Limb (tissue), 2 donors: Measurements from ENCODE around the gene DNAJC11.
A peak's percentile ranks its signal among the peaks of the same experiment; 100 is the strongest.
"Not testable (repeated sequence)": the region's sequence is repeated elsewhere in the genome, so short reads cannot be mapped to it uniquely, and the experiment has no call there.

ENCODE experiments used
- DNase-seq, 2 donors: peaks; one replicate each; pipeline ENCODE4 v3.0.0-alpha.2; 2016; ENCODE audit errors: extremely low spot score in 2 of 2

DNAJC11 gene

DNA sequence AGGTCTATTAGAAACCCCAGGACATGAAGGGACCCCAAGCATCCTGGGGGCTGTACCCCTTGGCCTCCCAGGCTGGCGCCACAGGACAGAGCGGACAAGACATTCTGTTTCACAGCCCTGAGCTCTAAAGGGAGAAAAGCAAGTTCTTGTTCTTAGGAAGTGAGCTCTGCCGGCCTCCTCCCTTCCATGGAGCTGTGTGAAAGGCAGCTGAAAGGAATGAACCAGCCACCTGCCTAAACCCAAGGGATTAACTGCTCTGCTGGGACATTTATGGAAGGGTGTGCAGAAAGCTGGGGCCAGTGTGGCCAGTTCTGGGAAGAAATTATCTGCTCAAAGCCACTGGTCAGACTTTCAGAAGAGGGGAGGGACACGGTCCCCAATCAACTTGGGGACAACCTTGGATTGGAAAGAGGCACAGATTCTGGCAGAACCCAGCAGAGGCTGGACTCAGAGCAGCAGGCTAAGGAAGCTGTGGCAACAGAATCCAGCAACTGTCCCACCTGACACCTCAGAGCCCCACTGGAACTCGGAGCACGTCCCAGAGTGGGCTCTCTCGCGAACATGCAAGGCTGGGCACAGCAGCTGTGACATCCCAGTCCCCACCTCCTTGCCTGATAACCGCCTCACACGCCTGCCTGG, 101.1 kb downstream of the DNAJC11 start:
- DNase-seq = no peak

DNA sequence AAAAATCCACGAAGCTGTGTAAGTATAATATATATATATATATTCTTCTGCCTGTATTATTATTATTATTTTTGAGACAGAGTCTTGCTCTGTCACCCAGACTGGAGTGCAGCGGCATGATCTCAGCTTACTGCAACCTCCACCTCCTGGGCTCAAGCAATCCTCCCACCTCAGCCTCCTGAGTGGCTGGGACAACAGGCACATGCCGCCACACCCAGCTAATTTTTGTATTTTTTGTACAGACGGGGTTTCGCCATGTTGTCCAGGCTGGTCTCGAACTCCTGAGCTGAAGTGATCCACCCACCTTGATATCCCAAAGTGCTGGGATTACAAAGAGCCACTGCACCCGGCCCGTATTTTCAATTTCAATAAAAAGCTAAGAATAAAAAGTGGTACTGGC, 101.6 kb downstream of the DNAJC11 start:
- DNase-seq = not testable (repeated sequence)

DNA sequence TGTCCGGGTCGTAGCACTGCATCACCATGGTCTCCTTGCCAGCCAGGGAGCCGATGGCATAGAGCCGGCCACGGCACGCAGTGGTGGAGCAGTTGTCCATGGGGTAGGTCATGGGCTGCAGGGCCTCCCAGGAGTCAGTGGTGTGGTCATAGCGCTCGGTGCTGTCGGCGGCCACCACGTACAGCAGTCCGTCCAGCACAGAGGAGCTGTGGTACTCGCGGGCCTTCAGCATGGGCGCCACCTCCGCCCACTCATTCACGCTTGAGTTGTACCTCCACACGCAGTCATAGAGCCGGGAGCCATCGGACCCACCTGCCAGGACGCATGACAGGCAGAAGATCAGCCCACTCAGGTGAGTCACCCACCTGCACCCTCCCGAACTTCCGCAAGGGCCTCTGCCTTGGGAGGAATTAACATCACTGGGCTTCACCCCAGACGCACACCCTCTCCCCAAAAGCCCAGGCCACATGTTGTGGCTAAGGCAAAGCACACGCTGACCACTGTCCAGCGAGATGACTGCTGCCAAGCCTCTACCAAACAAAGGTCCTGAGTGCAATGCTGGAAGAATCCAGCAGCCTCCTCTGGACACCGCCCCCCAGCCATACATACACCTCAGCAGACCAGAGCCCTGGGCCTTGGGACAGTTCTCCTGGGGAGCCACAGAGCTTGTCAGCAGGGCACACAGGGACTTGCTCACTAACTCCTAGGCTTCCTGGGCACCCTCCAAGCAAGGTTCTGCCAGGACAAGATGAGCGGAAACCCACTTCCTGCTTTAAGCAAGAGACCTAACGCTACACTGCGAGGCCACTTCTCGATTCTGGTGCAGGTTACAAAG, 102.3 kb downstream of the DNAJC11 start:
- DNase-seq = no peak

DNA sequence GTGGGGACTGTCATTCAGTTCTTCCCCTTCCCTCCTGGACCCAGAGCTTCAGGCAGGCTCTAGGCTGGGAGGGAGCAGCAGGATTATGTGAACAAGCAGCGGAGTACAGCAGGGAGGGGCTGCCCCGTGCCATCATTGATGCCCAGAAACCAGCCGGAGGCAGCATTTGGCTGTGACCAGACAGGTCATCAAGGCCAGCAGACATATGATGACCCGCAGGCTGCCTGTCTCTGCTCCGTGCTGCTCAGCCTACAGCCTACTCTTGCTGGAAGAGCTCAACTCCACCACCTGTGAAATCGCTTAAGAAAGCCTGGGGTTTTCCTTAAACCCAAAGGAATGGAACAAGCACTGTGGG, 103.9 kb downstream of the DNAJC11 start:
- DNase-seq = no peak

DNA sequence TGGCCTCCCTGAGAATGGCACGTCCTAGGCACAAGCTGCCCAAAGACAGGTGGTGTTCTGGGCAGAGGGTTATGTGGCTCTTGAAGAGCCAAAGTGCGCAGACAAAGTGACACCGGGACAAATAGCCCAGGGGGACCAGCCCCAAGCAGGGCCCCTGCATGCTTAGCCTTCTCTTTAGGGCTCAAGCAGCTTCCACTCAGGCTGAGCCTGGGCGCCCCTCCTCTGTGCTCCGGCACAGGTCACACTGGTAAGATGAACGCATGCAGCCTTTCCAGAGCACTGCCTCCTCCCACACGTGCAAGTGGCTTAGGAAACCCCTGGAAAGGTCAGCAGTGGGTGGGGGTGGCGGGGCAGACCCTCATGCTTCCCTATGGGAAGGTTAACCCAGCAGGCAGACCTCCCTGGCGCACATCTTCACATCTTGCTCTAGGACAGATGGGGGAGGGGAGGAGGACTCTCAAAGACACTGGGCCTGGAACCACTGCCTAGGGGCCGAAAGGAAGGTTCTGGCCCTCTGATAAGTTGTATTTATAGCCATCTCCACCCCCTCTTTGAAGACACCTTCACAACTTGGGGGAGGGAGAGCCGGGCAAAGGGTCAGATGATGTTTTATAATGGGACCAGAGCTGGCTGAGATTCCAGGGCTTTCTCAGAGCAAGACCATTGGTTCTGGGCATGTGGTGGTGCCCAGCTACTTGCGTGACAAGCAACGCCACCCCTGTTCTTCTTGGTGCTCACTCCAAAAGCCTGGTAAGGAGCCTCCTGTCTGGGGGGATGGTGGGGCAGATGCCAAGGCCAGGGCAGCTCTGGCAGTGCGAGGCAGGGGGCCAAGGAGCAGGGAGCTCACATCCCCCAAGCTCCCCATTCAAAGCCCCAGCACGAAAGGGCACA, 104.5 kb downstream of the DNAJC11 start:
- DNase-seq = no peak

DNA sequence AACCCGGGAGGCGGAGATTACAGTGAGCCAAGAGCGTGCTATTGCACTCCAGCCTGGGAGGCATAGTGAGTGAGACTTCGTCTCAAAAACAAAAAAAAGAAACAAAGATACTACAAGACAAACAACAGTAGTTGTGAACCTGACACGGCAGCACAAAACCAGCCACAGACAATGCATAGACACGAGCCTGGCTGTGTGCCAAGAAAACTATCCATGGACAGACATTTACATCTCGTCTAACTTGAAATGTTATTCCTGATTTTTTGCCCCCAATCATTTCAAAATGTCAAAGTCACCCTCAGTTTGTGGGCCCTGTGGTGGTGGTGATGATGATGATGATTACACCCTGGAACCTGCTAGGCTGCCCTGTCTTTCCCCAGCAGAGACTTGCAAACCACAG, 105.3 kb downstream of the DNAJC11 start:
- no peak for DNase-seq

DNA sequence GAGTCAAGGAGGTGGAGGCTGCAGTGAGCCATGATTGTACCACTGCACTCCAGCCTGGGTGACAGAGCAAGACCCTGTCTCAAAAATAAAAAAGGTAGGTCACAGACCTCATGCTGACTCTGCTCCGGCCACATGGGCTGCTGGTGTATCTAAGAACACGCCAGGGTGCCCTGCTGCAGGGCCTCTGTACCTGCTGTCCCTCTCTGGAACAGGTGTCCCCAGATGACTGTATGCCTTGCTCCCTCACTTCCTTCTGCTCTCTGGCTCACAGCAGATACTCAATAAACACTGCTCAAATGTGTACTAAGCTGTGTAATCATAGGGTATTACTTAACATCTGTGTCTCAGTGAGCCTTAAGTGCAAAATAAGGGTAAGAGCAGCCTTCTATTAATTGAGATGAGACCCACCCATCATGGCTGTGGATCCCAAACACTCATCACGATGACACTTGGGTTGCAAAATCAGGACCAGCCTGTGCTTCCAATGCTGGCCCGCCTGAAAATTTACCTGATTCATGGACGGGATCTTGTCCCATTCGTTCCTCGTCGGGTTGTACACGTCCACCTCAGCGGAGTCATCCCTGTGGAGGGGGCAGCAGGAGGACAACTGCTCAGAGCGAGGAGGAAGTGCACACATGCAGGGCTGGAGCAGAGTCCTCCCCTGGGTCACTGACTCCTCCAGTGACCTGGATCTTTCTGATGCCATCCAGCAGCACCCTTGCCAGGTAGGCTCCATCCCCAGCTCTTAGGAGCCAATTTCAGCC, 106.5 kb downstream of the DNAJC11 start:
- DNase-seq = no peak

DNA sequence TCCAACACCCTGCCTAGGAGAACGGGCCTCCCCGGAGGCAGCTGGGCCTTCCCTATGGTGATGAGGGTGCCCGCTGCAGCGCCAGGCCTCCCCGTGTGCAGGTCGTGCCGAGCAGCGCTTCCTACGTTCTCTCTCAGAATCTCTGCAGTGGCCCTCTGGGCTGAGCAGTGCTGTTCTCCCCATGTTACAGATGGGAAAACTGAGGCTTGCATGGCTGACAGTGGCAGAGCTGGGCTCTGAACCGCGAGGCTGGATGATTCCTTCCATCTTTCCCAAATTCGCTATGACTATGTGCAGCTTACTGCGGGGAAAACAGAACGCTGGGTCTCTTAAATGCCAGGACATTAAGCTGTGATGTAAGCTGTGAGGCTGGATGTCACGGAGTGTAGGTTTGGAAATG, 107.8 kb downstream of the DNAJC11 start:
- DNase-seq = no peak

DNA sequence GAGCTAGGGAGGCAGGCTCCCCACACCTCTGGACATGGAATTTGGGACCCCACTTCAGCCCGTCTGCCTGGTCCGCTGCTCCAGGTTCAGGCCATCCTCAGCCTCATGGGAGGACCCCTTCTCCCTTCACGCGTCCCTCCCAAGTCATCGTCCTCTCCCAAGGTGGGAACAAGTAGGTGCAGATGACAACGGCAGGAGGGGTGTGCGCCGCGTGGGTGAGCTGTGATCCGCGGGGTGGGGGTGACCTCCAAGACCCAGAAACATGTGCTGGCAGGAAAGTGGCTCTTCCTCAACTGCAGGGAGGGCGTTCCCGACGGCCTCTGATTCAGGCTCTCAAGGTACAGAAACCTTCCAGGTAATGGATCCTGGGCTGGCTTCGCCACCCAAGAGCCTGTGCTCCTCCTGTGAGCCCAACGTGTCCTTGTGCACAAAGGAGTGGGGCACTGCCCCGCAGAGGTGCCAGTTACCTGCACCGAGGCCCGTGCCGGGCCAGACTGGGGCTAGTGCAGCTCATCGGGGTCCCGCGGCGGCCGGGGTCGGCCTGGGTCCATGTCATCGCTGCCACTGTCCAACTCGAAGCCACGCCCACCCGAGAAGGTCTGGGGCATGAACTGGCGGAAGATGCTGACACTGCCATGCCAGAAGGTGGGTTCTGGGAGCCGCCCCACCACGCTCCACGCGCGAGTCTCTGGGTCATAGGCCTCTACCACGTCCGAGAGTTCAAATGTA, 108.6 kb downstream of the DNAJC11 start:
- DNase-seq = peak in 1 of 2 donors; percentile 25

DNA sequence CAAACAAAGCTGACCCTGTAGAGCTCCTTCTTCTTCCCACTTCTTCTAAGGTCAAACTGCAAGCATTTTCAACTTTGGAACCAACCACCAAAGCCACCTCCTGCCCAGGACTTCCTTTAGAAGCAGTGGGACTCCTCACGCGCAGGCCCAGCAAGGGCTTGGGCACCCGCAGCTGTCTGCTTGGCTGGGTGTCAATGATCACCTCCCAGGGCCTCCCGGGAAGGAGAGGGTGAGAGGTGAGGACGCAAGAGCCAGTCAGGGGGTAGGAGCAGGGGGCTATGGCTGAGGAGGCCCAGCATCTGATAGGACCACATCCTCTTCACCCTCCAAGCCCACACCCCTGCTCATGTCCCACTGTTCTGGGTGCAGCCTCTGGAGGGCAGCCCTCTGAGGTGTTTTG, 109.2 kb downstream of the DNAJC11 start:
- peak in 1 of 2 donors; percentile 26 for DNase-seq

DNA sequence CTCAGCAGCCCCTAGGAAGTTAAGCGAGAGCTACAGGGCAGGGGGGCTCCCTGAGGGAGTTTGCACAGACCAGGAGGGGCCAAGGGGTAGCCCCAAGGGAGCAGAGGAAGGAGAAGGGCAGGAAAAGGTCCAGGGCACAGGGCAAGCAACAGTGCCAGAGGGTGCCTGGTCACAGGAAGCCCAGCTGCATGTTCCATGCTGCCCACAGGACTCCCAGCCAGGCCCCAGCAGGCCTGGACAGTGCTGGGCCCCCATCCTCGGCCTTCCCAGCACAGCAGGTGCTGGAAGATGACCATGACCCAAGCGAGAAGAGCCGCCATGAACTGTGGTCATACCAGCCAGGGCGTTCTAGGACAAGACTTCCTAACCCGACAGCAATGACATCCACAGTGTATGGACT, 110.0 kb downstream of the DNAJC11 start:
- no peak for DNase-seq

DNA sequence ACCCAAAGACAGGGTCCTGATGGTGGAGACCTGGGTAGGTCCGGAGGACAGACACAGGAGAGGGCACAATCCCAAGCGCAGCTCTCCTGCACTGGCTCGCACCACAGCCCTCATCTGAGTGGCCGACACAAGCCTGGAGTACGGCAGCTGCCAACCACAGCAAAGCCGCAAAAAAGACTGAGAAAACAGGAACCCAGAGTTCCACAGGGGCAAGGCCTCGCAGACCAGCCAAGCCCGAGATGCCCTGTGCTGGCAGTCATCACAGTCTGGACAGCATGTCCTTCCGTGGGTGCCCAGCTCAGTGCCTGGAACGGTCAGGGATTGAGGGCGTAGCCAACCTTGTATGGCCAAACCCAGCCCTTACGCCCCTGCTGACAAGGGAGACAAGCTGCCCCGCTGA, 110.4 kb downstream of the DNAJC11 start:
- DNase-seq = no peak

DNA sequence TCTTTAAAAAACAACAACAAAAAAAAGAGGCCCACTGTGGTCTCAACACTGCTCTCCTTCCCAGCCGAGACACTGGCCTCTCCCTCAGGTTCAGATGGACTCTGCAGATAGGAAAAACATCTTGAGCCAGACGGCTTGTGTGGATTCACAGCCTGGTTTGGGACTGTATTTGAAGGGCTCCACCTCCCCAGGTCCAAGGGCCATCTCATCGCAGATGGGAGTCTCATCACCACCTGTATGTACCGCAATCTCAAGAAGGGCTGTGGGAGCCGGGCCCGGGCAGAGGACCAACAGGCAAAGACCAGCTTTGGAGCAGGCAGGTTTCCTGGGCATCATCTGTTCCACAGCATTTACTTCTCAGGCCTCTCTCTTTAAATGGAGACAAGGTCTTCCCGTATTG, 111.6 kb downstream of the DNAJC11 start:
- no peak for DNase-seq

DNA sequence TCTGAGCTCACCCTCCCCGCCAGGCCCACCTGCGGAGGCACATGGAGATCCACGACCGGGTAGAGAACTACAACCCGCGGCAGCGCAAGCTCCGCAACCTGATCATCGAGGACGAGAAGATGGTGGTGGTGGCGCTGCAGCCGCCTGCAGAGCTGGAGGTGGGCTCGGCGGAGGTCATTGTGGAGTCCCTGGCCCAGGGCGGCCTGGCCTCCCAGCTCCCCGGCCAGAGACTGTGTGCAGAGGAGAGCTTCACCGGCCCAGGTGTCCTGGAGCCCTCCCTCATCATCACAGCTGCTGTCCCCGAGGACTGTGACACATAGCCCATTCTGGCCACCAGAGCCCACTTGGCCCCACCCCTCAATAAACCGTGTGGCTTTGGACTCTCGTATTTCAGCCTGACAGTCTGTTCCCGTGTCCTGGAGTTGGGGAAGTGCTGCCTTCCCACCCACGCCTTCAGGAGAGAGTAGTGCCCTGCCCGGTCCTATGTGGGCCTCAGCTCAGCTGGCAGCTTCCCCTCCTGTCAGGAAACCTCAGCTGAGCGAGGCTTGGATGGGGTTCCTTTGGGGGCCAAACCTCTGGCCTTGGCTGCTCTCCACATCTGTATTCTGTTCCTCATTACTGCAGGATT, 112.6 kb downstream of the DNAJC11 start:
- peak in 1 of 2 donors; percentile 30 for DNase-seq

DNA sequence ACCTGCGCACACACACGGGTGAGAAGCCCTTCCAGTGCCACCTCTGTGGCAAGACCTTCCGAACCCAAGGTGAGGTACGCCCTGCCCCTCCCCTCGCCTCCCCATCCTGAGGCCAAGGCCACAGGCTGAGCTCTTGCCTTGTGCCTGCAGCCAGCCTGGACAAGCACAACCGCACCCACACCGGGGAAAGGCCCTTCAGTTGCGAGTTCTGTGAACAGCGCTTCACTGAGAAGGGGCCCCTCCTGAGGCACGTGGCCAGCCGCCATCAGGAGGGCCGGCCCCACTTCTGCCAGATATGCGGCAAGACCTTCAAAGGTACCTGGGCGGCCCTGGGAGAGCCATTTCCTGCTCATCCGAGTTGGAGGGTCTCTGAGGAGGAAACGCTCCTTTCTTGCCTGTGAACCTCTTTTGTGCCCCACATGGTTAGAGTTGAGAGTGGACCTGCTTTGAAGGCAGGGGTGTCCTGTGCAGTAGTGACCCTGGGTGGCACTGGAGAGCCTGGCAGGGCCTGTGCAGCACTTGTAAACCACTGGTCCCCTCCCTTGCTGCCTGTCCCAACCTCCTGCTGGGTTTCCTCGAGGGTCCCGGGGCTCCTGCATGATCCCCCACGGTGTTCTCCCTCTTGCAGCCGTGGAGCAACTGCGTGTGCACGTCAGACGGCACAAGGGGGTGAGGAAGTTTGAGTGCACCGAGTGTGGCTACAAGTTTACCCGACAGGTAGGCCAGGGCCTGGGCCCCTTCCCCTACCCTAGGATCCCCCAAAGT, 113.3 kb downstream of the DNAJC11 start:
- DNase-seq = peak in 1 of 2 donors; percentile 27

DNA sequence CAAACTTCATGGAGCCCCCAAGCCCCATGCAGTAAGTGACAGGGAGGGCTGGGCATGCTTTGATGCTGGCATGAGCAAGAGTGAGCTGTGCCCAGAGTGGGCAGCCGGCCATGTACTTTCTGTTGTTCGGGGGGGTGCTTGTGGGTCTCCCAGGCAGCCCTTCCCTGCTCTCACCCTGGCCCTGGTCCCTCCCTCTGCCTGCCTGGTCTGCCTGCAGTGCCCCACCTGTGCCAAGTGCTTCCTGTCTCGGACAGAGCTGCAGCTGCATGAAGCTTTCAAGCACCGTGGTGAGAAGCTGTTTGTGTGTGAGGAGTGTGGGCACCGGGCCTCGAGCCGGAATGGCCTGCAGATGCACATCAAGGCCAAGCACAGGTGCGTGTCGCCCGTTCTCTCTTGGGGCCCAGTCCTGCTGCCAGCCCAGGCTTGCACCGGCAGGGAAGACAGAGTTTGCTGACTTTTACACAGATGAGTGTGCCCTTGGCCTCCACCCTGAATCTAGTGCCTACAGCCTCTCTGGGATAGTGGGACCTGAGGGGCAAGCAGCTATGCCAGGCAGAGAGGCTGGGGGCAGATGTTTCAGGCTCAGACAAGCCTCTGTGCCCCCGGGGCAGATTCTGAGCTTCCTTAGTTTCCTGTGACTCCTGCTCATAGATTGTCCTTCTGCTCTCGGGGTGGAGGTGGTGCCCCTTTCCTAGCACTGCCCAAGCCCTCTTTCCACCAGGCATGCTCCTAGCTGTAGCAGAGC, 114.2 kb downstream of the DNAJC11 start:
- peak in 1 of 2 donors; percentile 27 for DNase-seq

DNA sequence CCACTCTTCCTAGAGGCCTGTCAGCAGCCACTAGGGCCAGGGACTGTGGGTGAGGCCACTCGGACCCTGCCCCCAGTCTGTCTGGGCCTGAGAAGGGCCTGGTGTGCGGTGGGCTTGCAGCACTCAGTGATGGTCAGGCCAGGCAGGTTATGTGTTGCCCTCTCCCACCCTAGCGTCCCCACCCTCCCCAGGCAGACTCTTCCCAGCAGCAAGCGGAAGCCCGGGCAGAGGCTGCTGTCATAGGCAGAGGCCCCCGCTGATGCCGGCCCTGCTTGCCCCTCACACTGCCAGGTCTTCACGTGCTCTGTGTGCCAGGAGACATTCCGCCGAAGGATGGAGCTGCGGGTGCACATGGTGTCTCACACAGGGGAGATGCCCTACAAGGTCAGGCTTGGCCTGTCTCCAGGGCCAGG, 115.2 kb downstream of the DNAJC11 start:
- no peak for DNase-seq

DNA sequence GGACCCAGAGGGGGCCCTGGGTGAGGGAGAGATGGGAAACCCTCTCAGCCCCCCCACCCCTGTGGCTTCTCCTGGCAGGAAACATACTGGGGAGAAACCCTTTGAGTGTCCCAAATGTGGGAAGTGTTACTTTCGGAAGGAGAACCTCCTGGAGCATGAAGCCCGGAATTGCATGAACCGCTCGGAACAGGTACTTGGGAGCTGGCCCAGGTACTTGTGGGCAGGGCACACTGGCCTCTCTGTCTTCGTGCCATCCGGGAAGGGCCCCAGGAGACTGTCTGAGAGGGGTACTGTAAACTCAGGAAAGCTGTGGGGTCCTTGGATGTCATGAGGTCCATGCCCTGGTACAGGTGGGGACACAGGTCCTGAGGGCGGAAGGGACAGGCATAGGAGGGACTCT, 115.8 kb downstream of the DNAJC11 start:
- no peak for DNase-seq
